ENCODE results near the gene OAF. TPM values are rescaled to one million over a fixed set of nuclear protein-coding genes. Genes with fewer than 3 reads are reported as not detected.

OAF gene
- total and polyA plus RNA-seq, 2 of the 8 experiments (the other 6 are each of a cell fraction or from before 2014, with no cell fraction given), result 1.3 to 1.5 TPM

GRCh38 chr11:120167659-120168058 is 43.2 kb upstream of the OAF start:
- Histone ChIP-seq H3K4me1 (replicated peaks in 1 of 4; ENCODE audit: control insufficient read depth in 3 of 4, insufficient read depth in 4 of 4, low read length in 3 of 4) (peaks cover 0 to 15% (median 3%) of the 10 kb centered on the region in 4 experiments; a peak in 5 of 7 replicates), H4K8ac (ENCODE audit: extremely low read depth, insufficient read depth, low read length) (no peak overlapping the region), H3K23ac (ENCODE audit: insufficient read length) (no peak overlapping the region), H4K20me1 (replicated peaks in 1 of 2; ENCODE audit: control insufficient read depth in 1 of 2, insufficient read depth in 2 of 2, low read length in 2 of 2) (peaks cover 0 to 3% of the 10 kb centered on the region in 2 experiments), H3K14ac (ENCODE audit: insufficient read length) (no peak overlapping the region), H2BK12ac (ENCODE audit: low read depth, low read length) (no peak overlapping the region), H3K79me1 (ENCODE audit: low read depth, low read length) (no peaks in the 10 kb centered on the region), H3K79me2 (ENCODE audit: control insufficient read depth in 1 of 2, insufficient read depth in 2 of 2, low read length in 2 of 2) (no peaks in the 10 kb centered on the region), H3K36me3 (ENCODE audit: control insufficient read depth in 2 of 4, insufficient read depth in 4 of 4, low read length in 3 of 4) (no peaks in the 10 kb centered on the region), H2BK120ac (replicated peaks; ENCODE audit: low read depth, low read length) (no peak overlapping the region), H3K4ac (replicated peaks; ENCODE audit: insufficient read length, low read depth, low read length) (no peak overlapping the region), H2BK5ac (ENCODE audit: low read depth, low read length) (no peak overlapping the region), H3K18ac (ENCODE audit: extremely low read depth, low read length) (no peak overlapping the region), H3K56ac (replicated peaks; ENCODE audit: insufficient read length, low read depth, low read length) (no peak overlapping the region), H2AK5ac (ENCODE audit: low read depth, low read length) (no peak overlapping the region), H3K4me2 (ENCODE audit: insufficient read depth in 1 of 2, low read depth in 2 of 2, low read length in 2 of 2) (no peak overlapping the region; a peak in 1 of 4 replicates), H2BK15ac (ENCODE audit: low read length) (no peak overlapping the region), H4K91ac (replicated peaks; ENCODE audit: insufficient read length, low read length) (no peak overlapping the region), H2AFZ (ENCODE audit: low read length) (no peak overlapping the region), H2BK20ac (ENCODE audit: low read length) (no peak overlapping the region), H3K27ac (ENCODE audit: low read depth, low read length) (no peak overlapping the region), H4K5ac (ENCODE audit: insufficient read length, low read depth, low read length) (no peak overlapping the region), H3K9me3 (ENCODE audit: insufficient read depth in 2 of 2, low read depth in 1 of 2, low read length in 1 of 2) (no peaks in the 10 kb centered on the region), H3K4me3 (ENCODE audit: extremely low read depth in 1 of 4, insufficient read depth in 2 of 4, low read depth in 3 of 4, low read length in 4 of 4) (no peak overlapping the region), H3K23me2 (ENCODE audit: low read depth, low read length) (peaks cover 5% of the 10 kb centered on the region; the same call in 1 of the 2 replicates), H3K9ac (replicated peaks in 1 of 4; ENCODE audit: extremely low read depth in 1 of 4, low read depth in 3 of 4, low read length in 3 of 4) (no peak overlapping the region), H3K27me3 (replicated peaks in 1 of 4; ENCODE audit: control insufficient read depth in 3 of 4, extremely low read depth in 1 of 4, insufficient read depth in 3 of 4, low read length in 3 of 4) (peaks cover 26 to 67% (median 54%) of the 10 kb centered on the region in 4 experiments)
- DNase-seq (ENCODE audit: low read depth in 1 of 2, low spot score in 2 of 2) (peak in 1 of 2 experiments; percentile 37), FAIRE-seq (no peak)
- ChIA-PET CTCF (ENCODE audit: partially characterized antibody) (interaction anchor here (1.1 to 10.5 kb wide), 17 partner anchors 9 to 432 kb away, joined by 3 to 394 read pairs (median 4); partner anchors contain the start of gene OAF), POLR2A (ENCODE audit: partially characterized antibody) (interaction anchor here (1.1 kb wide), 1 partner anchor 22 kb away, joined by 6 read pairs; no protein-coding TSS in a partner anchor)
- WGBS, 2 experiments (ENCODE audit: extremely low coverage in 1 of 2, insufficient coverage in 1 of 2, insufficient read length in 1 of 2, insufficient replicate concordance in 2 of 2, low coverage in 1 of 2, low lambda C conversion rate in 2 of 2, missing lambda C conversion rate in 1 of 2), result 89% methylated on average over 11 of the region's 11 CpGs; no CpG with 5 or more reads in 1 of the 2 experiments
- TF ChIP-seq CBX5 (IDR thresholded peaks at IDR 0.05; ENCODE audit: low read depth, low read length), result no peak
- TF ChIP-seq MAFK (IDR thresholded peaks at IDR 0.05; ENCODE audit: low read depth, low read length), result no peak
- no peak for TF ChIP-seq RBBP5 (IDR thresholded peaks at IDR 0.05; ENCODE audit: borderline replicate concordance, low read depth, low read length)
- no peak for TF ChIP-seq GTF2F1 (IDR thresholded peaks at IDR 0.05; ENCODE audit: borderline replicate concordance, low read depth, low read length)
- TF ChIP-seq TAF1 (IDR thresholded peaks at IDR 0.05; ENCODE audit: low read depth, low read length), result no peak
- TF ChIP-seq ATF2 (IDR thresholded peaks at IDR 0.05; ENCODE audit: low read length), result no peak
- TF ChIP-seq, protein P1, sequence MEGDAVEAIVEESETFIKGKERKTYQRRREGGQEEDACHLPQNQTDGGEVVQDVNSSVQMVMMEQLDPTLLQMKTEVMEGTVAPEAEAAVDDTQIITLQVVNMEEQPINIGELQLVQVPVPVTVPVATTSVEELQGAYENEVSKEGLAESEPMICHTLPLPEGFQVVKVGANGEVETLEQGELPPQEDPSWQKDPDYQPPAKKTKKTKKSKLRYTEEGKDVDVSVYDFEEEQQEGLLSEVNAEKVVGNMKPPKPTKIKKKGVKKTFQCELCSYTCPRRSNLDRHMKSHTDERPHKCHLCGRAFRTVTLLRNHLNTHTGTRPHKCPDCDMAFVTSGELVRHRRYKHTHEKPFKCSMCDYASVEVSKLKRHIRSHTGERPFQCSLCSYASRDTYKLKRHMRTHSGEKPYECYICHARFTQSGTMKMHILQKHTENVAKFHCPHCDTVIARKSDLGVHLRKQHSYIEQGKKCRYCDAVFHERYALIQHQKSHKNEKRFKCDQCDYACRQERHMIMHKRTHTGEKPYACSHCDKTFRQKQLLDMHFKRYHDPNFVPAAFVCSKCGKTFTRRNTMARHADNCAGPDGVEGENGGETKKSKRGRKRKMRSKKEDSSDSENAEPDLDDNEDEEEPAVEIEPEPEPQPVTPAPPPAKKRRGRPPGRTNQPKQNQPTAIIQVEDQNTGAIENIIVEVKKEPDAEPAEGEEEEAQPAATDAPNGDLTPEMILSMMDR (IDR thresholded peaks at IDR 0.05; ENCODE audit: control extremely low read depth in 1 of 3, insufficient read depth in 1 of 3, low read depth in 1 of 3, low read length in 3 of 3), result no peak
- no peak for TF ChIP-seq SAP30 (IDR thresholded peaks at IDR 0.05; ENCODE audit: insufficient read depth, insufficient replicate concordance, low read length)
- no peak for TF ChIP-seq CEBPB (IDR thresholded peaks at IDR 0.05; ENCODE audit: low read depth, low read length)

Measured in H1 (cell line).